Bronchial epithelial cell (primary cell): ENCODE measurements around the gene CWC27. TPM values are rescaled to one million over a fixed set of nuclear protein-coding genes. Genes with fewer than 3 reads are reported as not detected.

Experiments
- DNase-seq: peaks from one replicate; pipeline ENCODE4 v3.0.0-alpha.2; 2010; ENCODE audit warnings: low read depth
- FAIRE-seq: peaks from 2 replicates; lab custom pipeline; 2011; peaks lifted over from hg19 to GRCh38; lab: Jason Lieb, UNC
- H3K27me3 ChIP-seq: 2 replicates; pipeline ENCODE4 v1.5.1; 2011; ENCODE audit warnings: low read length; ENCODE audit not compliant: control insufficient read depth, insufficient read depth
- H3K36me3 ChIP-seq: 2 replicates; pipeline ENCODE4 v1.5.1; 2011; ENCODE audit warnings: low read length; ENCODE audit not compliant: control insufficient read depth, insufficient read depth
- H3K4me3 ChIP-seq: 2 replicates; pipeline ENCODE4 v1.5.1; 2011; ENCODE audit warnings: mild to moderate bottlenecking, low read depth, low read length, control low read depth
- CTCF ChIP-seq: IDR thresholded peaks from 2 replicates; pipeline ENCODE4 v1.5.1; 2011; ENCODE audit warnings: mild to moderate bottlenecking, moderate library complexity, low read length, control low read depth, inconsistent platforms; ENCODE audit not compliant: insufficient read depth, severe bottlenecking
- total RNA-seq: library from RNA; depleted of rRNA; stranded (reverse); fragments of >200 nt; gene quantifications from 2 replicates; pipeline ENCODE4 v1.2.1, GENCODE V29; 2014

CWC27 gene
- total RNA-seq, 1 donor from 2014 or later: 24.7 TPM

GRCh38 chr5:64834037-64834436 lies 65.3 kb downstream of the CWC27 start:
- DNase-seq (no peak), FAIRE-seq (no peak)
- H3K27me3 ChIP-seq: no peaks in the 10 kb centered on the region
- no peaks in the 10 kb centered on the region for H3K36me3 ChIP-seq
- TF ChIP-seq CTCF: no peak
- no peak overlapping the region for H3K4me3 ChIP-seq

- no peaks in the 10 kb centered on the region for H3K36me3 ChIP-seq
- no peak for TF ChIP-seq CTCF
- no peak overlapping the region for H3K4me3 ChIP-seq
- no peak for DNase-seq
- no peak for FAIRE-seq
- H3K27me3 ChIP-seq: no peaks in the 10 kb centered on the region
Observed at GRCh38 chr5:64834611-64835010, 65.9 kb downstream of the CWC27 start.

GRCh38 chr5:64835266-64835665 lies 66.5 kb downstream of the CWC27 start:
- no peaks in the 10 kb centered on the region for H3K36me3 ChIP-seq
- no peak for DNase-seq
- H3K27me3 ChIP-seq: no peaks in the 10 kb centered on the region
- FAIRE-seq: no peak
- TF ChIP-seq CTCF: no peak
- H3K4me3 ChIP-seq: no peak overlapping the region

- no peaks in the 10 kb centered on the region for H3K27me3 ChIP-seq
- FAIRE-seq (no peak), DNase-seq (no peak)
- TF ChIP-seq CTCF: no peak
- no peak overlapping the region for H3K4me3 ChIP-seq
- H3K36me3 ChIP-seq: no peaks in the 10 kb centered on the region
Observed at GRCh38 chr5:64836190-64836755, 67.5 kb downstream of the CWC27 start.

GRCh38 chr5:64836786-64837185 lies 68.1 kb downstream of the CWC27 start:
- Histone ChIP-seq H3K36me3 (no peaks in the 10 kb centered on the region), H3K27me3 (no peaks in the 10 kb centered on the region), H3K4me3 (no peak overlapping the region)
- no peak for TF ChIP-seq CTCF
- FAIRE-seq: no peak
- no peak for DNase-seq

GRCh38 chr5:64838376-64838775 lies 69.6 kb downstream of the CWC27 start:
- no peaks in the 10 kb centered on the region for H3K36me3 ChIP-seq
- peak; percentile 13 for DNase-seq
- no peaks in the 10 kb centered on the region for H3K27me3 ChIP-seq
- H3K4me3 ChIP-seq: no peak overlapping the region
- no peak for TF ChIP-seq CTCF
- no peak for FAIRE-seq
